HG02981 (cell line): ENCODE measurements around the gene LBH.

Source experiments
- ATAC-seq: cut with Tn5 transposase; IDR thresholded peaks from one replicate; pipeline ENCODE4 v1.9.1; 2021; ENCODE audit warnings: mild to moderate bottlenecking, moderate library complexity; ENCODE audit not compliant: unreplicated experiment

LBH gene

DNA sequence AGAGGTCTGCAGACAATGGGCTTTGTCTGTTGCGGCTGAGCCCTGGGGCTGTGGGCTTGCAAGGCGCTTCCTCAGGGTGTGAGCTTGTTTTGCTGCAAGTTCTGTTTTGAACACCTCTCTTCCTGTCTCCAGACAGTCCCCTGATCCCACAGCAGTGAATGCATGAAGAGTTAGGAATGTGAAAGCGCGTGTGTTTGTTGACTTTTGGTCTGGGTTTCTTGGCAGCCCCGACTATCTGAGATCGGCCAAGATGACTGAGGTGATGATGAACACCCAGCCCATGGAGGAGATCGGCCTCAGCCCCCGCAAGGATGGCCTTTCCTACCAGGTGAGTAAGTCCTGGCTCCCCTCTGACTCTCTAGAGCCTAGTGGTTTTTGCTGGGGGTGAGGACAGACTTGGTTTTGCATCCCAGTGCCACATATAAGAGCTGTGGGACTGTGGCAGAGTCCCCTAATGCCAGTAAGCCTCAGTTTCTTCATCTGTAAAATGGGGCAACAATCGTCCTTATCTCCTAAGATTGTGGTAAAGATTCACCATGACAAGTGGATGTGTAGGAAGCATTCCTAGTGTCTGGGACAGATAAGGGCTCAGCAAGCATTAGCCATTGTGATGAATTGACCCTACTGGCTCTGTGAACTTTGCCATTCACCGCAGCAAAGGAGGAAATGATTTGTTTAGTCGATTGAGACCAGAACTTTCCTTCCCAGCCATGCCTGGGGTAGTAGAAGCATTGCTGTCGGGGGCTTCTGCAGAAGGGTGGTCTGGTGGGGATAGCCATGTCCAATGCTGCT is 3.0 kb downstream of the LBH start:
- no peak for ATAC-seq

DNA sequence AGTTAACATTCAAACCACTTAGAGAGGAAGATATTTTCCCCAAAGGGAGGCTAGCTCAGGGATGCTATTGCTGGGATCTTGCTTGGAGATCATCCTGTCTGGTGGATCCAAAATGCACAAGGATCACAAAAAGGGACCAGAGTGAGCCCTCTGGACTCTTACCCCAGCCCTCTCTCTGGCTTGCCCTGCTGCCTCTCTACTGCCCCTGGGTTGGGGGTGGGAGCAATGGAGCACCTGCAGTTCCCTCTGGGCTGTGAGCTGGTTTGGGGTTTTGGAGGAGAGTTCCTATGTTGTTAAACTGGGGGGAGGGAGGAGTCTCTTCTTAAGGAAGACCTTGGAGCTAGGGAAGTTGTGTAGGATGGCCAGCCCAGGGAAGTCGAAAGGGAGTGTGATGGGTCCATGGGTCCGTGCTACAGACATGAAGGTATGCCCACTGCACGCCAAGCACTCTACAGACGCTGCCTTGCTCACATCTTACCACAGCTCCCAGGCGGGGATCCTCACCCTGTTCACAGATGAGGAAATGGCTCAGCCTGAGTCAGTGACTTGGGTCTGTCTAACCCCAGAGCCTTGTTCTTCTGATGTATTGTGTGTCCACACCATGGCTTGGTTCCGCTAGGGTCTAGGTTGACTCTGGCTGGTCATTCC is 3.8 kb downstream of the LBH start:
- no peak for ATAC-seq

DNA sequence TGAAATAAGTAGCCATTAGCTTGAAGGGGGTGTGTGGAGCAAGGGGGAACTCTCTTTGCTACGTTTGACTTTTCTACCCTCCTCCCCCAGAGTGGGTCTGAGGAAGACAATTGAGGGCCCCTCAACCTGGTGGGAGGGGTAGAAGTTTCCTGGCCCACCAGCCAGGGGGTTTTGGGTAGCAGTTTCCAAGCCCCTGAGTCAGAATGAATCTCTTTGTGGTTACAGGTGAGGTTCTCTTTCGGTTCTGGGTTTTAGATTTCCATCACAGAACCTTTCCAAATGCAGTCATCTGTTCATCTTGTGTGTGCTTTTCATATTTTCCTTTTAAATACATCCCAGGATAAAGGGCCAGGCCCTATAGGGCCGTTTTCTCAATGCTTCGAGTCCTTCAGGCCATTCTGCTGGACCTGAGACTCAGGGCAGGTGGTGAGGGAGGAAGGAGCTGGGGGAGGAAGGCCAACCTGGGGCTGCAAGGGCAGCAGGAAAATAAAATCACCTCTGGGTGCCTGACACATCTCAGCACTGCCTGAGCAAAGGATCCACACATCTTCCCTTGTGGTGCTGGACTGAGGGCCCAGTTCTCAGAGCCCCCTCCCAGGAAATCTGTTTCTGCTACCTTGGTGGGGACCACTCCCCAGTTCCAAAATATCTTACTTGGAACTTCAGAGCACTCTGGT is 4.7 kb downstream of the LBH start:
- ATAC-seq = no peak

DNA sequence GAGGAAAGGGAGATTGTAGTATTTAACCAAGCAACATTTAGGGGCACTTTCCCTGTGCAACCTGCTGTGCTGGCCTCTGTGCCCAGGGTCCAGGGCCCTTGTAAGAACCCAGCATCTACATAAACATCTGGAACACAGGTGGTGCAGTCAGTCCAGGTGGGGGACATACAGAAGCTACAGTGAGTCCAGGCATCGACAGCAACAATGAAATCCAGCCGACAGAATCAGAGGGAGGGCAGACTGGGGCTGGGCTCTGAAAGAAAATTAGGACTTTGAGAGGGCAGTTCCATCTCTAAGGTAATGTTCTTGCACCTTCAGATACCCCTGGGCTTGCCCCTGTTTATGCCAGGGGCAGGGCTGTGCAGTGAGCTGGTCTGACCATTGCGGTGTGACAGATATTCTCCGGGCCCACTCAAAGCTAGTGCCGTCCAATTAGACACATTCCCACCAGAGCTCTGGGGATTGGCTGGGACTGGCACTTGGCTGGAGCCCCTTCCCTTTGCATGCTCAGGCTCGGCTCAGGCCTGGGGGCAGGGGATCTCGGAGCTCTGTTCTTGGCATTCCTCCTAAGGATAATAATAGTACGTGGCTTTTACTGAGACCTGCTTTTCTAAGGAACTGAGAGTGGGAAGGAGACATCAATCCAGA is 5.4 kb downstream of the LBH start:
- no peak for ATAC-seq

DNA sequence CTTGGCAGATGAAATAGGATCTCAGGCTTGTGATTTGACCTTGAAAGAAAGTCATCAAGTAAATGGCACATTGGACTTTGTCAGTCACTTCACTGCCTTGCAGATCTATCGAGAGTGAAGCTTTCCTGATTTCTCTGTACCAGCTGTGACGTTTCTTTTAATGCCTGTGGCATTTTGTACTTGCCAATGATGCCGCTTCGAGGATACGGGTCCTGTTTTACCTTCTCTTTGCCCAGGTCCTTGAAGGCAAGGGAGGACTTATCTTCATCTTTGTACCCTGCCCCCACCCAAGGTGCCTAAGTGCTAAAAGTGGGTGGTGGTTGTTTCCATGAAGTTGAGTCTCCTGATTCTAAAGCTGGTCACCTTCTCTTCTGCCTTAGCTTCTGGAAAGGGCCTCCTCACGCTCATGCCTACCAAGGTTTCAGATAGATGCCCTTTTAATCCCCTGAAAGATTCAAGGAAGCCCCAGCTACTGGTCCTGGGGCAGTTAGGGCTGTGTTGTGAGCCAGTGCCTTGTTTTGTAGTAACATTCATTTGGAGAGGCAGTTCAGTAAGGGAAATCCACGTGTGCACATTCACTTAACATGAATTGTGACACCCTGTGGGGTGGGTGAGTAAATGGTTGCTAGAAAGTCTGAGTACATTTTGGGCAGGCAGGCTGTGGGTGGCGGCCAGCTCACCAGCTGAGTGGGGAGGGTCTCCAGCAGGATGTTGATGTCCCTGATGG is 6.1 kb downstream of the LBH start:
- ATAC-seq = no peak

DNA sequence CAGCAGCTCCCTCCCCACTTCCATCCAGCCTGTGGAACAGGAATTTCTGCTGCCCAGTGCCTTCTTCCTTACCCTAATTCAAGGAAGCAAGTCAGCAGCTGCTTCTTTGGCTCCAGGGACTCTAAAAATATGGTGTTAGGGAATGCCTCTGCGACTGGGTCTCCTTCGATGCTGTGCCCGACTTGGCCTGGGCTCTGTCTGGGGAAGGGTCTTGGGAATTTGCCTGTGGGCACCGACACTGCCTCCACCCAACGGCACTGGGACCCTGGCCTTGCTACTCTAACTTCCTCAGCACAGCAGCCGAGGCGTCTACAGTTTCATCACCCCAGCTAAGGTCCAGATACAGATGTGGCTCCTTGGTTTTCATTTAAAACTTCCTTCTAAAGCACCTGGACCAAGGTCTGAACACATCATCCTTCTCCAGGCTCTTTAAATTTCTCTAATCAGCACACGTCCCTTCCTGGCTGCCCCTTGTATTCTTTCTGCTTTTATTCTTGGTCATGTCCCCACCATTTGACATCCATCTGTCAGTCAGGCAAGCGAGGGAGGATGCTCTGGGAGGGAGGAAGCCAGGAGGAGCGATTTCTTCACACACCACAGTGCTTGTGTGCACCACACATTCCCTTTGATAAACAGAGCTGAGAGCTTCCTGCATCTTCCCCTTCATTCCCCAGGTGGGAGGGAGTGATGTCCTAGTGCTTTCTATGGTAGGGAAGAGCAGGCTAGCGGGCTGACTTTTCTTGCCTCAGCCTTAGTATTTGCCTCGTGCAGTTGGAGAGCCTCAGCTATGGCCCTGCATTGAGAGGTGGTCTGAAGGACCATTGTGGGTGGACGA is 6.8 kb downstream of the LBH start:
- no peak for ATAC-seq

DNA sequence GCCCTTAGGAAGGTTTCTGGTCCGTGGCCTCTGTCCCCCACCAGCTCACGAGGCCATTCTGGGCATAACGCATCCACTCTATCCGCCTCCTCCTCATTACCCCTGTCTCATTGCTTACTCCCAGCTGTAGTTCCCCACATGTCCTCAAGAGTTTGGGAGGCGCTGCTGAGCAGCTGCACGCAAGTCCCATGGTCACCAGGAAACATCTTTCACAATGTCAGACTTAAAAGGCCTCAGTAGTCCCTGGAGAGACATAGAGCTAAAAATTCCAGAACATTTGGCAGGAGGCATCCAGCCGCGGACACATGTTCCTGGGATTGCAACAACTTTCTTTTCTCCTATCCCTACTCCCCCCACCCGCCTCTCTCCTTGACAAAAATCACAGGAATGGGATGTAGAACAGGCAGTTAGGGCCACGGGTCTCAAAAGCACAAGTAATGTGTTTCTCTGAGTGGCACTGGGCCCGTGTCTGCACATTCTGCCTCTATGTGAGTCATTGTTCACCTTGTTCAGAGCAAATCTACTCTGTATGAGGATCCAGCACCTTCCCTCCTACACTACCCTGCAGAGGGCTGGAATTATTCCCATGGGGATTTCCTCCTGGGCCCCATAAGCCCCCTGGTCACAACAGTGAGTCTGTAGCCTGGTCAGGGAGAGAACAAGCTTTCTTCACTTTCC is 8.1 kb downstream of the LBH start:
- no peak for ATAC-seq

DNA sequence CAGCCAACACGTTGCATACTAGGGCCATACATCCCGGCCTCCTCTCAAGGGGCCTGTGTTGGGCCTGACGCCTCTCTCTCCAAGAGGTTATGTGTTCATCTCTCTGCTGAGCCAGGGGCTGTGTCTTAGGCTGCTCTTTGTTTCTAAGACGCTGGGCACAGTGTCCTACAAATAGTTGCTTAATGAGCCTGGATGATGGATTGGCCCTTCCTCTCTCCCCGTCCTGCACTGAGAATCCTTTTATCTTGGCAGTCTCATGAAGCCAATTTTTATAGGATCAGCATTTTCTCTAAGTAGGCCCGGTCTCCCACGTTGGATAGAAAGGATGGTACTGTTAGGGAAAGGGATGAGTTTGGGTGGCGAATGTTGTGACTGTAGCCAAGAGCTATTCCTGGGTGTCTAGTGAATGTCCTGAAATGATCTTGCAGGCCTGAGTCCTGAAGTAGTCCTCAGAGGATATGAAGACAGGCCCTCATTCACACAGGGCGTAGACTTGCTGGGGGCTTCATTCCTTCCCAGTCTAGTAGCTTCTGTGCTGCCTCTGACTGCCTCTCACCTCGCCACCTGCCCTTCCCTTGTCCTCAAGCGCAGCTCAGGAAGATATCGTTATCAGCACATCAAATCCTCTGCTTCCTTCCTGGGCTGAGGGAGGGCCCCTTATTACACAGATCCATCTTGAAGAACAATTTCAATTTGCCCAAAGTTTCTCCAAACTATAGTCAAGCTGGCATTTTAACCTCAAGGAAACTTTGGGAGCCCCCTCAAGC is 8.8 kb downstream of the LBH start:
- ATAC-seq = no peak

DNA sequence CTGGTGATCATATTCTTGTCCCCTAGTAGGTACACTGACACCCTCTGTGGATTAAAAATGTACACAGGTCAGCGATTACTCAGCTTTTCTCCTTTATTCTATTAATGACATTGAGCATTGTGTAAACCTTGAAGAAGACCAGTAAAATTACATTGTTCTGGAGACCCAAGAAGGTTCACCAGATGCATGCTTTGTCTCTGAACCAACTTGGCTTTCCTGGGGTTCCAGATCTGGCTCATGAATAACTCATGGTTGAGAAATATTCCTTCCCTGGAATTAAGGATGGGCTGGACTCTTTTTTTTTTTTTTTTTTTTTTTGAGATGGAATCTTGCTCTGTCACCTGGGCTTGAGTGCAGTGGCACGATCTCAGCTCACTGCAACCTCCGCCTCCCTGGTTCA is 11.9 kb downstream of the LBH start:
- no peak for ATAC-seq

DNA sequence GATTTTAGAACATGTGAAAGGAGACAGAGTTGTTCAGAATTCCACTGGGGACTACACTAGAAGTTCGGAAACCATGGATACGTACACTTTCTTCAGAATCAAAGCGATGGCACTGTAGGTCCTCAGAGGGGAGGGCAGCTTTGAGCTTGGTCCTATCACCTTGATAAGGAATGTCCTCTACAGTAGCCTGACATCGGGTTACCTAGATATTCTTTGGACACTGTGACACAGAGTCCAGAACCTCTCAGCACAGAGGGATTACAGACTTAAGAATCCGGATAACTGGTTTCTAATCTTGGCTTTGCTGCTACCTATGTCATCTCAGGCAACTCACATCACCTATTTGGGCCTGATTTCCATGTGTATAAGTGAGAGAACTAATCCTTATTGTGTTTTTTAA is 14.0 kb downstream of the LBH start:
- ATAC-seq = no peak

DNA sequence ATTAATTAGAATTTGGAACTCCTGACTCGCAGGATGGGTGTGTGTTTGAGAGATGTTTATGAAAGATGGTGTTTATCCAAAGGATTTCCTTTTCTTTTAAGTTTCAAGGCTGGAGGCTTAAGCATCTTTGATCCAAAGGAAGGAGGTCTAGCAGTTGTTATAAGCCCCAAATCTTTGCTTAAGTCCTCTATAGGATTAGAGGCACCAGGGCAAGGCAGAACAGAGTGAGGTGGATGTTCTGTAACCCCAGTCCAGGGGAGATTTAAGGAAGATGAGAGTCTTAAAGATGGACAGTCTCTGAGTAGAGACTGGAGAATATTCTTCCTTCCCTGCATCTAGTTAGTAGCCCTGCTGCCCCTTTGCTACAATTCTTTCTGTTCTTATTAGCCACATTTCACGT is 17.5 kb downstream of the LBH start:
- no peak for ATAC-seq

DNA sequence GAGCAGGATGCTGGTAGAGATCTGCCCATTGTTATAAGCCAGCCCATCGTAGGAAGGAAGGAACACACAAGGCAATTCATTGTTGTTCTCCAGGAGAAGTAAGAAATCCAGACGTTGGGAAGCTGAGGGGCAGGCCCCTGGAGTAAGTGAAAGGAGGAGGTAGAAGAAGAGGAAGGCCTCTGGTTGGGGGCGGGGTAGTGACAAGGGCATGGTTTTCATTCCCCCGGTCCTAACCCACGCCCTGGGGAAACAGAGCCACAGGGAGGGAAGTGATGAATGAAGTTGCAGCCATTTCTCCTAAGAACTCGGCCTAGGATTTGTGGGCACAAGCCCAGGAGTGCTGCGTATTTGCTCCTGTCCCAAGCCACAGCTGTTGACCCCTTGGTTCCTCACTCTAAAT is 18.0 kb downstream of the LBH start:
- ATAC-seq = no peak

DNA sequence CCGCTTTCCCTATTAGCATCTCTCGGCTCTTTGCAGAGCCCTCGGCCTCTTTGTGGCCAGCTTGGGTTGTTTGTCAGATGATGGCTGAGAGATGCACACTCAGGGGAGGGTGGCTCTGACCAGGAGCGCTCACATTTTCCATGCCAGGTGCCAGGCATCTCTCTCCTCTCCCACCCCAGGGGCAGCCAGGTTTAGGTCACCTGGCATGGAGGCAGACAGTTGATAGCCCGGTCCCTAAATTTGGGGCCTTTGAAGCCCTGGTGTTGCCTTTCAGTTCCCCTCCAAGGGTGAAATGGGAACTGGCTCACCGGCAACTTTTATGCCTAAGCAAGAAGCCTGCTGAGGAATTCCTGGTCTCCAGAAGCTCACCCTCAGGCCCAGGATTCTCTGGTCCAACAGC is 19.1 kb downstream of the LBH start:
- ATAC-seq = no peak

DNA sequence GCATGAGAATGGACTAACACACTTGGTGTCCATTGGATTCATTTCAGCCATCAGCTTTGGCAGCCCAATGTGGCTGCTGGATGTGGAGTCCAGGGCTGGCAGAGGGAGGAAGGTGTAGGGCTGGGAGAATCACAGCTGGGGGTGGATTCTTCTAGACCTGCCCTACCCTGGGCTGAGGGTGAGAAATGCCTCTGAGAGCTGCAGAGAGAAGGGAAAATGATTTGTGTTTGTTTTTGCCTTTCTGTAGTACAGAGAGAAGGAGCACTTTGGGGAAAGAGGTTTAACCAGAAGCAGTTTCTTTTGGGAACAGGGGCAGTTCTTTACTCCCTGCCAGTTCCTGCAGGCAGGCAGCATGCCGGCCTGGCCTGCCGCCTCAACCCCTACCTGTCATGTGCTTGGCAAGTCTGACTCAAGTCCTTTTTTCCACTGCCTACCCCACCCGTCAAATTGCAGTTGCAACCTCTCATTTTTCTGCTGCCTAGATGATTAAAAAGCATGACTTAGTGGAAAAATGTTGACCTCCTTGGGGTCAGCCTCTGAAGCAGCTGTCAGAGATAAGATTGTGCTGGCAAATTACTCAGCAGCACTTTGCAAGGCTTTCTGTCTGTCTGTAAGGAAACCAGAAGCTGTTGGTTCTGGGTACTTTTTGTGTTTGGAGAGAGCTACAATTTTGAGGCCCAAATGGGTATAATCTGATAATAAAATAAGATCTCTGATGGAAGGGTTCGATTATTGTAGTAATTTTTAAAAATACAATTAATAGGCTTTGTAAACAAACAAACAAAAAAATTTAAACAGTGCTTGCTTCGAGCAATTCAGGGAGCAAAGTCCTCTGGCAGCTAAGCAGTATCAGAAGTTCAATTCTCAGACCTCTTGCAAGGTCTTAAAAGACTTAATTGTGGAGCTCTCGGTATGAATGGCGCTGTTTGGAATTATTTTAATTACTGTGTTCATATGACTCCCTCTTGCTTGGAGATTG is 21.7 kb downstream of the LBH start:
- no peak for ATAC-seq

DNA sequence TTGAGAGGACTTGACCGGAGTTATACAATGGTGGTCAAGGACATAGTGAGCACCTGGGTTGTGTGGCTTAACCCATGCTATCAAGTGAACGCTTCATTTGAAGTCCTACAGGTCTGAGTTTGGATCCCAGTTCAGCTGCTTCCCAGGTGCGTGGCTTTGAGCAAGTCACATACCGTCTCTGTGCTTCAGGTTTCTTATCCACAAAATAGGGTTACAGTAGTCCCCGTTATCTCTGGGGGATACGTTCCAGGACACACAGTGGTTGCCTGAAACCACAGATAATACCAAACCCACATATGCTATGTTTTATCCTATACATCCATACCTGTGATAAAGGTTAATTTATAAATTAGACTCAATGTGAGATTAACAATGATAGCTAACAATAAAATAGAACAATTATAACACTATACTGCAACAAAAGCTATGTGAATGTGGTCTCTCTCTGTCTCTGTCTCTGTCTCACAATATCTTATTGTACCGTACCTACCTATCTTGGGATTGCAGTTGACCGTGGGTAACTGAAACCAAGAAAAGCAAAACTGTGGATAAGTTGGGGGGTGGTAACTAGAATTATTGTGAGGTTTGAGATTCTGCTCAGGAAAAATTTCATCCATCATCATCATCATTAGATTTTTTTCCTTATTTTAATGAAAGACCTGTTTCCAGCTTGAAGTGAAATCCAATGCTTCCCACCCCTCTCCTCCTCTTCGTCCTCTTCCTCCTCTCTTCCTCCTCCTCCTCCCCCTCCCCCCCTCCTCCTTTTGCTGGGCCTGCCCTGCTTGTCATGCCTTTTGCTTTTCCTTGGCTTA is 22.7 kb downstream of the LBH start:
- no peak for ATAC-seq

DNA sequence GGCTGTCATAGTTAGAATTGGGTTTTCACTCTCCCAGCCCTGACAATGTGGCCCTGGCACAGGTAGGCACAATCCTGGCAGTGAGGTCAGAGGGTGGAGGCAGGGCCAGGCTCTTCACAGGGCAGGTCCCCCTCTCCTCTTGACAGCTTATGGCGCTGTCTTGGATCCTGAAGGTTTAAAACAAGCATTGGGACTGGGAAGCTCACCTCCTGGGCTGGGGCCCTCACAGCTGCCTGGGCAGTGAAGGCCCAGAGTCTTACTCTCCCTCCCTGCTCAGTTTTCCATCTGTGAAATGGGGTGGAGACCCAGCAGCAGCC is 23.3 kb downstream of the LBH start:
- ATAC-seq = no peak

DNA sequence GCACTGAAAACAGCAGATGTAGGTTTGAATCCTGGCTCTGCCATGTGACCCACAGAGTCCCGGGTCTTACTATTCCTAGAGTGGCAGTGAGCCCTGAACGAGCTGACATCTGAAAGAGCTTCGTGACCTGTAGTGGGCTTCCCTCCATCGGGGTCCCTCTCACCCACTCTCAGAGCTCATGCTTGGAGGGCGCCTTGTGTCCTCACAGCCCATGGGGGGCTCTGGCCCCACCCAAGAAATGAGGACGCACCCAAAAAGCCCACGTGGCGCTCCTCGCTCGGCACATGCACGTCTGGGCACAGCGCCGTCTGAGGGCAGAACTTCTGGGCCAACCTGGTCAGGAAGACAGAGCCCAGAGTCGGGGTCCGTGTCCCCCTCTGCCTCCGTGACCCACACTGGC is 23.7 kb downstream of the LBH start:
- no peak for ATAC-seq
